Measurements from ENCODE around the gene ACTL7A. TPM values are rescaled to one million over a fixed set of nuclear protein-coding genes. Genes with fewer than 3 reads are reported as not detected.
A peak's percentile ranks its signal among the peaks of the same experiment; 100 is the strongest.

ACTL7A gene
- total and polyA plus RNA-seq, 2 of the 13 experiments (the other 11 are each of a cell fraction or from before 2014, with no cell fraction given), result not detected

GRCh38 chr9:108885643-108886348 is 23.7 kb downstream of the ACTL7A start (continued):
- TF ChIP-seq MTF1 (CRISPR knock-in tag; IDR thresholded peaks at IDR 0.05) (no peak), ATF6 (CRISPR knock-in tag; conservative IDR thresholded peaks at IDR 0.05) (no peak), FOXK1 (CRISPR knock-in tag; IDR thresholded peaks at IDR 0.05; ENCODE audit: borderline replicate concordance, low read depth) (peak; percentile 94), ZNF430 (CRISPR knock-in tag; IDR thresholded peaks at IDR 0.05) (peak; percentile 80), FOXC1 (CRISPR knock-in tag; IDR thresholded peaks at IDR 0.05; ENCODE audit: borderline replicate concordance) (peak; percentile 77), ZNF788 (CRISPR knock-in tag; IDR thresholded peaks at IDR 0.05; ENCODE audit: borderline replicate concordance) (peak; percentile 96), ZNF839 (CRISPR knock-in tag; IDR thresholded peaks at IDR 0.05; ENCODE audit: borderline replicate concordance) (no peak), KMT2B (CRISPR knock-in tag; IDR thresholded peaks at IDR 0.05) (peak; percentile 67; the same call in 1 of the 2 replicates), RARA (CRISPR knock-in tag; IDR thresholded peaks at IDR 0.05) (peak; percentile 98), MZF1 (CRISPR knock-in tag; IDR thresholded peaks at IDR 0.05; ENCODE audit: borderline replicate concordance) (no peak), CHD4 (IDR thresholded peaks at IDR 0.05; ENCODE audit: borderline replicate concordance, low read length) (no peak), ZNF552 (CRISPR knock-in tag; IDR thresholded peaks at IDR 0.05; ENCODE audit: borderline replicate concordance) (no peak), MEF2D (CRISPR knock-in tag; IDR thresholded peaks at IDR 0.05) (peak; percentile 97), MBD4 (IDR thresholded peaks at IDR 0.05; ENCODE audit: borderline replicate concordance, low read length) (peak; percentile 76), ZNF20 (CRISPR knock-in tag; IDR thresholded peaks at IDR 0.05) (no peak), ZNF317 (CRISPR knock-in tag; IDR thresholded peaks at IDR 0.05) (peak; percentile 94), PHF21A (CRISPR knock-in tag; IDR thresholded peaks at IDR 0.05) (peak; percentile 96), ASH2L (IDR thresholded peaks at IDR 0.05; ENCODE audit: insufficient read length, low read depth, low read length) (peak; percentile 89), REPIN1 (CRISPR knock-in tag; IDR thresholded peaks at IDR 0.05; ENCODE audit: borderline replicate concordance, low read depth) (peak; percentile 91; the same call in 1 of the 2 replicates), POLR2AphosphoS2 (IDR thresholded peaks at IDR 0.05; ENCODE audit: low read depth, low read length) (peak; percentile 79; the same call in 1 of the 2 replicates), NFIB (CRISPR knock-in tag; IDR thresholded peaks at IDR 0.05; ENCODE audit: borderline replicate concordance) (peak; percentile 98; the same call in 1 of the 2 replicates), FOXK2 (IDR thresholded peaks at IDR 0.05) (0 out of 2 replicates have a peak, but pooled peaks have one; percentile 52), GATAD2A (CRISPR knock-in tag; IDR thresholded peaks at IDR 0.05) (peak; percentile 98), DNMT3B (CRISPR knock-in tag; conservative IDR thresholded peaks at IDR 0.05) (peak; percentile 88; the same call in 1 of the 2 replicates)
- TF ChIP-seq, protein P1, sequence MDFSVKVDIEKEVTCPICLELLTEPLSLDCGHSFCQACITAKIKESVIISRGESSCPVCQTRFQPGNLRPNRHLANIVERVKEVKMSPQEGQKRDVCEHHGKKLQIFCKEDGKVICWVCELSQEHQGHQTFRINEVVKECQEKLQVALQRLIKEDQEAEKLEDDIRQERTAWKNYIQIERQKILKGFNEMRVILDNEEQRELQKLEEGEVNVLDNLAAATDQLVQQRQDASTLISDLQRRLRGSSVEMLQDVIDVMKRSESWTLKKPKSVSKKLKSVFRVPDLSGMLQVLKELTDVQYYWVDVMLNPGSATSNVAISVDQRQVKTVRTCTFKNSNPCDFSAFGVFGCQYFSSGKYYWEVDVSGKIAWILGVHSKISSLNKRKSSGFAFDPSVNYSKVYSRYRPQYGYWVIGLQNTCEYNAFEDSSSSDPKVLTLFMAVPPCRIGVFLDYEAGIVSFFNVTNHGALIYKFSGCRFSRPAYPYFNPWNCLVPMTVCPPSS (IDR thresholded peaks at IDR 0.05), result no peak
- TF ChIP-seq, protein P2, sequence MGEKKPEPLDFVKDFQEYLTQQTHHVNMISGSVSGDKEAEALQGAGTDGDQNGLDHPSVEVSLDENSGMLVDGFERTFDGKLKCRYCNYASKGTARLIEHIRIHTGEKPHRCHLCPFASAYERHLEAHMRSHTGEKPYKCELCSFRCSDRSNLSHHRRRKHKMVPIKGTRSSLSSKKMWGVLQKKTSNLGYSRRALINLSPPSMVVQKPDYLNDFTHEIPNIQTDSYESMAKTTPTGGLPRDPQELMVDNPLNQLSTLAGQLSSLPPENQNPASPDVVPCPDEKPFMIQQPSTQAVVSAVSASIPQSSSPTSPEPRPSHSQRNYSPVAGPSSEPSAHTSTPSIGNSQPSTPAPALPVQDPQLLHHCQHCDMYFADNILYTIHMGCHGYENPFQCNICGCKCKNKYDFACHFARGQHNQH (CRISPR knock-in tag; IDR thresholded peaks at IDR 0.05), result peak; percentile 97

Data from HepG2 (cell line).